C1 segment of cervical spinal cord (tissue), 14 donors: ENCODE data around the gene DMXL2.

Experiments
- DNase-seq, 14 donors: peaks; one replicate each; lab custom pipeline; 2025; lab: John Stamatoyannopoulos, UW

DMXL2 gene

DNA sequence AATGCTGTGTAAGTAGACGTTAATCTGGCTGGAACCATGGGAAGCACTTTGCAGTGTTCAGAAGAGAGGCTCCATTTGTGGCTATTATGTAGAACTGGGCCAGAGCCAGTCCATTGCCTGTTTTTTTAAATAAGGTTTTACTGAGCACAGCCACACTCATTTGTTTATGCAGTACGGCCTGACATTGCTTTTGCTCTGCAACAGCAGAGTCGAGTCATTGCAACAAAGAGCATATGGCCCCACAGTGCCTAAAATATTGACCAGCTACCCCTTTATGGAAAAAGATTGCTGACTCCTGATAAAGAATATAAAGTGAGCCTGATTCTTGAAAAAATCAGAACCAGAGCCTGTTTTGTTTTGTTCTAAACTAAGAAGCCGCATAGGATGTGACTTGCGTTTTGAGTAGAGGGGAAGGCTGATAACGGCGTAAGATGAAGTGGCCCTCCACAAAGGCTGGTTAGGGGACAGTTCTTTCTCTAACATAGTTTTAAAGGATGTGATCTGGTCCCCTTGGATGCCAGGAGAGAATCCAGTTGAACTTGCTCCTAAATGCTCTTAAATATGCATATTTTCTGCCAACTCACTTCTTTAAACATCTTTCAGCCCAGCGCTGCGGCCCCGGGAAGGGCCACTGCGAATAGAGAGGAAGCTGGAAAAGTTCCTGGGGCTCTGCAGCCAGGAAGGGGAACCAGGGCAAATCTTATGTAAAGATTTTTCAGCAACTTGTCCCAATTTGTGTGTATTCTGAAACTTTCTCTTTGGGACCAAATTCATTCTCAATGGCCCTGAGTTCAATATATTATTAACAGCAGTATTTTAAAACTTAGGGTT is 216.7 kb downstream of the DMXL2 start:
- DNase-seq = no peak

DNA sequence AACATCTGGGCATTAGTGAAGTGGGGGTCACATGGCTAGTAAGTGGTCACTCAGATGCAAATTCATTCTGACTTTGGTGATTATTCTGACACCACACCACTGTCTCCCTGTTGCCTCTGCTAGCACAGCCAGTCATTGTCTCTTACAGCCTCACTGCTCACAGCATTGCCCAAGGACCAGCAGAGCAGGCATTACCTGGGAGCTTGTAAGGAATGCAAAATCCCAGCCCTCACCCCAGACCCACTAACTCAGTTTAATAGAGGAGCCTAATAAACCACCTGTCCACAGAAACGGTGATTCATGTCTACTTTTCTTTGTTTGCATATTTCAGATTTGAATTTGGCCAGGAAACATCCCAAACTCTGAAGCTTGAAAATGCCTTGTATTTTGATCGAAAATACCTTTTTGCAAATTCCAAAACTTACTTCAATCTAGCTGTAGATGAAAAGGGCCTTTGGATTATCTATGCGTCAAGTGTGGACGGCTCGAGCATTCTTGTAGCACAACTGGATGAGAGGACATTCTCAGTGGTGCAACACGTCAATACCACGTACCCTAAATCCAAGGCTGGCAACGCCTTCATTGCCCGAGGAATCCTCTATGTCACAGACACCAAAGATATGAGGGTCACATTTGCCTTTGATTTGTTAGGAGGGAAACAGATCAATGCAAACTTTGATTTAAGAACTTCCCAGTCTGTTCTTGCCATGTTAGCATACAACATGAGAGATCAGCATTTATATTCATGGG is 218.4 kb downstream of the DMXL2 start:
- no peak for DNase-seq

DNA sequence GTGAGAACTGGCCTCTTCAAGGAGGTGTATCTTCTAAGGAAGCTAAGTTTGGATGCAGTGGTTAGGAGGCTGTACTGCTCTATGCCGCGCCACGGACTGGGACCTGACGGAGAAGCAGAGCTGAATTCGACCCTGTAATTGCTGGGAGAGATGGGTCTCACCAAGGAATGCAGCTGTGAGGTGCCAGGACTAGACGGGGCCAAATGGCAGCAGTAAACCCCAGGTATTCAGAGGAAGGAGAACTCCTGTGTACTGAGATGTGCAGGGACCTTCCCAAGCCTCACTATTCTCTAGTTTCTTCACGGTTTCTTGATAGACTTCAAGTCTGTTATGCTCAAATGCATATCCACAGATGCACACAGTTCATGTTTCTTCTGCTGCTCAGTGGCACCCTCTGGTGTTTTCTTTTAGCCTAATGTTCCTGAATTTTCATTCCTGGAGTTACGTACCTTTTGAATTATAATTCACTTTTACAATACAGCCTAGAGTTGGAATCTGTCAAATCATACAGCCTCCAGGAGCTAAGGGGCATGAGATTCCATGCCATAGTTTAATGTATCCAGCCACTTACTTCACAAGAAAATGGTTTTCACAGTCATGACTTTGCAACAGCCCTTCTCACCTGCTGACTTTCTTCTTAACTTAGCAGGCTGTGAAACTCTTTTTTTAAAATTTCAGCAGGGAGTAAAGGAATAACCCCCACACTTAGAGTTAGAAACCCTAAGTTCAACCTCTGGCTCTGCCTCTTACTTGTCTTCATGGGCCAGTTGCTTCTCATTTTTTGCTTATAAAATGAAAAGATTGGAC is 219.3 kb downstream of the DMXL2 start:
- no peak for DNase-seq

- peak in 4 of 14 donors; percentile 10 to 35 (median 18) for DNase-seq
Observed at GRCh38 chr15:51401872-51402517, 220.6 kb downstream of the DMXL2 start.

DNA sequence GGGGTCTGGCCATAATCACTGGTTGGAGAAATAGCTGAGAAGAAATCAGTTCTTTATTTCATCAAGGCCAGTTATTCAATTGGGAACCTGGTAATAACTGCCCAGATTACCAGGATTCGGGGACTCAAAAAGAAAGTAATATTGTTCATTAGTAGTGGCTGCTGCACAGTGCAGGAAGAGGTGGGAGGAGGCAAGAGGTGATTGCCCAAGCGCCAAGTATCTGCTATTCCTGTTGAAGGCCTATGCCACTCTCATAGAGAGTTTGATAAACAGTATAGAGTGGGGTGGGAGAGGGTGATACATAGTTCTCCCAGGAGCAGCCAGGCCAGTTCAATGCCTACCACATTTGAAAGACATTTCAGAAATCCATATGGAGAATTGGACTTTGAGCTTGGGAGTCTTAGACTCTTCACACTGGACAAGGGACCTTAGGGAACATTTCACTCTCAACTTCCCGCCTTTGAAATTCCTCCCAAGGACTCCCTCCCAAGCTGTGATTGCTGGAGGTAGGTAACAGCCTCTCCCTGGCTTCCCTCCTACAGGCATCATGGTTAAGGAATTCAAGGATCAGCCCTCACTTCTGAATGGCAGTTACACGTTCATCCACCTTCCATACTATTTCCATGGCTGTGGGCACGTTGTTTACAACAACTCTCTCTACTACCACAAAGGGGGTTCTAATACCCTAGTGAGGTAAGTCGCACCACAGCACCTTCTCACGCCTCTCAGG is 221.4 kb downstream of the DMXL2 start:
- no peak for DNase-seq

GRCh38 chr15:51398626-51399025 is 223.9 kb downstream of the DMXL2 start:
- no peak for DNase-seq
